GM21825 (cell line): ENCODE data around the gene BOK.
"Not testable (repeated sequence)": the region's sequence is repeated elsewhere in the genome, so short reads cannot be mapped to it uniquely, and the experiment has no call there.

Experiments
- ATAC-seq: cut with Tn5 transposase; IDR thresholded peaks from one replicate; pipeline ENCODE4 v1.9.1; 2021; ENCODE audit warnings: mild to moderate bottlenecking, moderate library complexity; ENCODE audit not compliant: unreplicated experiment

Gene BOK

DNA sequence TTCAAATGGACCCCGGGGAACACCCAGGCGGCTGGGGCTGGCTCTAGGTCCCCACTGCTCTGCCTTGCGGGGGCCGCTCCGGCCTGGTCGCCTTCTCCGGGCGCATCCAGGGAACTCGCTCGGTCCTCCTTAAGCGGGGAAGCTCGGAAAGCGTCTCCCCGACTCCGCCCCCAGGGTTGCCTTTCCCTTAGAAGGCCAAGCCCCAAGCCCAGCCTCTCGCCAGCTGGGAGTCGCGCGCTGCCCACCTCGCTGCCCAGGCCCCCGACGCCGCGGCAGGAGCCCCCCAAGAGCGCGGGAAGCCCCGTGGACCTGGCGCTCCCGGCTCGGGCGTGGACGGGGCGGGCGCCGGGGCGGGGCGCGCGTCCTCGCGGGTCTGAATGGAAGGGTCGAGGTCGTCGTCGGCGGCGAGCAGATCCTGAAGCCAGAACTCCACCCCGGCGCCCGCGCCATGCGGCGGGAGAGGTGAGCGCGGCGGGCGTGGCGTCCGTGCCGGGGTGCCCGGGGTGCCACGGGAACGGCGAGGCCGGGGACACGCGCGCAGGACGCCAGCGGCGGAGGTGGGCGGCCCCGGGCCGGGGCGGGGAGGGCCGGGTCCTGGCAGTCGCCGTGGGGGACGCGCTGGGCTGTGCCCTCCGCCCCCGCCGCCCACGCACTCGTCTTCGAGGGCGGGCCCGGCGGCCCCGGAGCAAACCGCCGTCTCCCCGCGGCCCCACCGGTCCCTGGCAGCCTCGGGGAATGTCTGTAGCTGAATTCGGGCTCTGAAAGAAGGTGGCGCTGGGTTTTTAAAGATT is at the start of gene BOK:
TSS of gene BOK (plus strand) at position 214 of the 791 bp plus-strand sequence. CDS start 739 bp downstream, outside the sequence.
- ATAC-seq: no peak

DNA sequence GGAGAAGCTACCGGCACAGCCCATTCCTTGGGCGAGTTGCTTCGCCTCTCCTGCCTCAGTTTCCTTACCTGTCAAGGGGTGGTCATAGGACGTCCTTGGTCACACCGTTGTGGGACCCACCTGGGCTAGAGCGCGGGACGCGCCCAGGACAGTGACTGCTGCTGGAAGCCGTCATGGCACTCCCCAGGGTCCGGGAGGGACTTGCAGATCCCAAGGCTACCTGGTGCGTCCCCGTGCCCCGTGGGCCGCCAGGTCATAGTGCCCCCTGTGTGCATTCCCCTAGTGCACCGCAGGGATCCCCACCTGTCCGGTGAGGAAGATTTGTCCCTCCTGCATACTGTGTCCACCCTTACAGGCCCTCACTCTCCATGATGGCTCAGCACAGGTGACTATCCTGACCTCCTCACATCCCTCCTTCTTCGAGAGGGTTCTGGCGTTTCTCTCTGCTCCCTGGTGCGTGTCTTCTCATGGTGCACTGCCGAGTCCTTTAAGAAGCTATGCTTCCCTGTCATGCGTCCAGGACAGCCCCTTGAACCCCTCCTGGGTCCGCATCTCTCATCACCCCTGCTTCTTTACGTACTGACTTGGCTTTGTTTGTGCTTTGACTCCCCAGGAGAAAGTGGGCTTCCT is 49.3 kb upstream of the BOK start:
- ATAC-seq: no peak

GRCh38 chr2:241511091-241511741 is 47.3 kb upstream of the BOK start:
- ATAC-seq: no peak

- ATAC-seq: no peak
These were observed 44.0 kb upstream of the BOK start for GRCh38 chr2:241514553-241514952.

GRCh38 chr2:241514986-241515737 is 43.4 kb upstream of the BOK start:
- no peak for ATAC-seq

DNA sequence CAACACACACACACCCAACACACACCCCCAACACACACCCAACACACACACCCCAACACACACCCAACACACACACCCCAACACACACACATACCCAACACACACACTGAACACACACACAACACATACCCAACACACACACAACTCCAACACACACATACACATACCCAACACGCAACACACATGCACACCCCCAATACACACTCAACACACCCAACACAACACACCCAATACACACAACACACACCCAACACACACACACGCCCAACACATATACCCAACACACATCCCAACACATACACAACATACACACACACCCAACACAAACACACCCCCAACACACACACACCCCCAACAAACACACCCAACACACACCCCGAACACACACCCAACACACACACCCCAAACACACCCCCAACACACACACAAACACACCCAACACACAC is 42.0 kb upstream of the BOK start:
- no peak for ATAC-seq

- ATAC-seq: no peak
These were observed 41.2 kb upstream of the BOK start for GRCh38 chr2:241517297-241517696.

DNA sequence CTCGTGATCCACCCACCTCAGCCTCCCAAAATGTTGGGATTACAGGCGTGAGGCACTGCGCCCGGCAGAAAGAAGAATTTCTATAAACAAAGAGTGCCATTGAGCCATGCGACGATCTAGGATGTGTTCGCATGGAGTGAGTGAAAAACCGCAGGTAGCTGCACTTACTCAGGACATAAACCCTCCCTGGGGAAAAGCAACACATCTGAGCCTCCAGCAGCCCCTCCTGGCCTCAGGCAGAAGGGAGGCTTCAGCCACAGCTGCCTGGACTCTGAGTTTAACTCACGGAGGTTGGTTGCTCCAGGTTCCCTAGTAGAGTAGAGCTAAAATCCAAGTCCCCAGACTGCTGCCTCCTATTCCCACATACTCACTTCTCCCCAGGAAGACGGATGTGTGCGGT is 38.9 kb upstream of the BOK start:
- no peak for ATAC-seq

- no peak for ATAC-seq
These were observed 36.1 kb upstream of the BOK start for GRCh38 chr2:241522477-241522876.

- not testable (repeated sequence) for ATAC-seq
These were observed 32.4 kb upstream of the BOK start for GRCh38 chr2:241525818-241526780.

GRCh38 chr2:241530571-241530970 is 28.0 kb upstream of the BOK start:
- no peak for ATAC-seq

- ATAC-seq: no peak
These were observed 27.3 kb upstream of the BOK start for GRCh38 chr2:241531161-241531722.

DNA sequence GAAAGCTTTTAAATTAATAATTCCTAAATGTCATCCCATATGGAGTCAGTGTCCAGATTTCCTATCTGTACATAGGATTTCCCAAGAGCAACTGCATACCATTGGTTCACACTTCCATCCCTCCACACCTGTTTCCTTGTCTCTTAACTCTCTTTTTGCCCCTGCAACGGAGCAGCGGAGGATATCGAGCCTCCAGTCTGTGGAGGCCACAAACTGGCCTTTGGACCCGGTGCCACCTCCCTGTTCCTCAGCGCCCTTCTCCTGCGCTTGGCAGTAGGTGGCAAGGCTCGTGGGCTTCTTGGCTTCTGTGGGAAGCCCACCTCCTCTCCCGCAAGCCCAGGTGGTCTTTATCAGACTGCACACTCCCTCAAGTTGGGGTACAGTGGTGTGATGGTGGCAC is 26.4 kb upstream of the BOK start:
- no peak for ATAC-seq

DNA sequence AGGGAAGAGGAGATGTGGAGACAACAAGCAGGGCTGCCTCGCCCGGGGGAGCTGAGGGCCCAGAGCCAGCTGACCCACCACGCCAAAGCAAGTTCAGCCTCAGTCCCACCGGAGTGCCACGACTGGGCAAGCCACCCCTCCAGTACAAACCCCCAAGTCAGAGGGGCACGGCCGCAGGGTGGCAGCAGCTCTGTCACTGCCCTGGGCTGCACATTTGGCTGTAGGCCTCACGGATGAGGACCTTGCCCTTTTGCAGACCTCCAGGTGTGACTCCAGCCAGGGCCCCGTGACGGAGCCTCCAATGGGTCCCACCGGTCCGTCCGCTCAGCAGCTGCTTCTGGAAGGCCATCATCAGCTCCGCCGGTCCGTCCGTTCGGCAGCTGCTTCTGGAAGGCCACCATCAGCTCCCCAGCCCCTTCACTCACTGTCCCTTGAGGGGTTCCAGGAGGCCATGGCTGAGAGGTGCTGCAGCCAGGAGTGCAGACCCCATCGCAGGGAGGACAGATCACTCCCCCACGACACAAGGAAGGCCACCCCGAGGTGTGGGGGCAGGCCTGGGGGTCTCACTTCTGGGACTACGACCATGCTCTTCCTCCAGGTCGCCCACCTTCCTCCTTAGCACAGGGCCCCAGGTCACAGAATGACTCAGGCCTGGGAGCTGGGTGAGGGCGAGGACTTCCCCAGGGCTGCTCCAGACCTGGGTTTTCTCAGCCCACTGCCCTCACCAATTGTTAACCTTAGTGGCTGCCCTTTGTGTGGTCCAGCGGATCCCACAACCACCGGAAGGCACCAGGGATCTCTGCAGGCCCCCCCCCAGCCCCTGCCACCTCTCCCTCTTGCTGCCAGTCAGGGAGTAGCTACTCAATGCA is 25.6 kb upstream of the BOK start:
- ATAC-seq: no peak

GRCh38 chr2:241534293-241534692 is 24.3 kb upstream of the BOK start:
- no peak for ATAC-seq

GRCh38 chr2:241534701-241535375 is 23.7 kb upstream of the BOK start:
- ATAC-seq: no peak

DNA sequence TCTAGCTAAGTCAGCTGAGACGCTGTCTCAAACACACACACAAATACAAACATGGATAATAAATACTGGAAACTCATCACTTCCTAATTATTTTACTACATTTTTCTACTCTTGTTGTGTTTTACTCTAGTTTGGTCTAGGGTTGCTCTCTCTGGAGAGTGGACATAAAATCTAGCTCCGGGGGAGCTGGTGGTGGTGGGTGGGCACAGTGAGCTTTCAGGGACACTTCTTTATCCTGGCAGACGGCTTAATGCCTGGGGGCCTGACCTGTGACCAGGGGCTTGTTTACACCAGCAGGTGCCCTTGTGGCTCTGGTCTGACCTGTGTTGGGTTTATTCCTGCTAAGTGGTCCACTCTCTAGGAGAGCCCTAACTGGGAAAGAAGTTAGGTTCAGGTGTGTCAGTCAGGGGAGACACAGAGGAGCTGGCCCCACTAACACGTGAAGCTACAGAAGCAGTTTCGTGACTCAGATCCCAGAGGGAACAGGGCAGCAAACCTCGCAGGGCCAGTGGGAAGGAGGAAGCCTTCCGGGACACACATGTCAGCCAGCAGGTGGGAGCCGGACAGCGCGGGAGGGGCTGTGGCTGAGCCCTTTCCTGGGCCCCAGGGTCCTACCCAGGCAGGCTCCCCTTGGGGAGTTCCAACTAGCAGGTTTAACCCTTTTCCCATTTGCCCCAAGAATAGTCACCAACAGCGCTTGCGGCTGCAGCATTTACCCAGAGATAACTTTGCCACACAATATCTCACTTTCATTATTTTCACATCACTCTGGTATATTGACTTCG is 22.5 kb upstream of the BOK start:
- no peak for ATAC-seq
